ENCODE results near the gene C4A.
"Not testable (repeated sequence)": the region's sequence is repeated elsewhere in the genome, so short reads cannot be mapped to it uniquely, and the experiment has no call there.

- TF ChIP-seq CTCF, POLR2AphosphoS5, POLR2A (IDR thresholded peaks at IDR 0.05): not testable (repeated sequence)
These were observed 26.8 kb downstream of the C4A start for GRCh38 chr6:32008616-32009015.
